H9 (cell line): ENCODE data around the gene PEDS1. TPM values are rescaled to one million over a fixed set of nuclear protein-coding genes. Genes with fewer than 3 reads are reported as not detected.

ENCODE experiments used
- DNase-seq: peaks from one replicate; pipeline ENCODE4 v3.0.0-alpha.2; 2017
- H2AFZ ChIP-seq: one replicate; pipeline ENCODE4 v1.6.1; 2013; ENCODE audit warnings: mild to moderate bottlenecking, low read length, control low read depth, moderate library complexity
- H2AK5ac ChIP-seq: 2 replicates; pipeline ENCODE4 v1.6.1; 2013; ENCODE audit warnings: low read length, control low read depth, mixed read lengths; ENCODE audit not compliant: insufficient read length
- H2BK120ac ChIP-seq: one replicate; pipeline ENCODE4 v1.6.1; 2013; ENCODE audit warnings: low read depth, mild to moderate bottlenecking, low read length, control low read depth, inconsistent platforms; ENCODE audit not compliant: poor library complexity, severe bottlenecking
- H2BK12ac ChIP-seq: 2 replicates; pipeline ENCODE4 v1.6.1; 2013; ENCODE audit warnings: low read length, control low read depth, mixed read lengths, low read depth; ENCODE audit not compliant: insufficient read length
- H2BK15ac ChIP-seq: 2 replicates; pipeline ENCODE4 v1.6.1; 2013; ENCODE audit warnings: low read depth, low read length, control low read depth
- H2BK20ac ChIP-seq: one replicate; pipeline ENCODE4 v1.6.1; 2013; ENCODE audit warnings: low read depth, mild to moderate bottlenecking, low read length, control low read depth, inconsistent platforms; ENCODE audit not compliant: poor library complexity, severe bottlenecking
- H2BK5ac ChIP-seq: 2 replicates; pipeline ENCODE4 v1.6.1; 2013; ENCODE audit warnings: low read length, control low read depth, mixed read lengths; ENCODE audit not compliant: insufficient read length
- H3K14ac ChIP-seq: 2 replicates; pipeline ENCODE4 v1.6.1; 2013; ENCODE audit warnings: low read length, control low read depth; ENCODE audit not compliant: insufficient read depth
- H3K18ac ChIP-seq: 2 replicates; pipeline ENCODE4 v1.6.1; 2013; ENCODE audit warnings: low read depth, mild to moderate bottlenecking, mixed read lengths, low read length, control low read depth; ENCODE audit not compliant: insufficient read length
- H3K23ac ChIP-seq: 2 replicates; pipeline ENCODE4 v1.6.1; 2013; ENCODE audit warnings: low read length, control low read depth, mixed read lengths, low read depth; ENCODE audit not compliant: insufficient read length
- H3K23me2 ChIP-seq: 2 replicates; pipeline ENCODE4 v1.6.1; 2013; ENCODE audit warnings: low read depth, mild to moderate bottlenecking, mixed read lengths, low read length, control low read depth; ENCODE audit not compliant: insufficient read length, poor library complexity, severe bottlenecking
- H3K27ac ChIP-seq: 2 replicates; pipeline ENCODE4 v1.5.1; 2013; ENCODE audit warnings: low read length, control low read depth, mixed read lengths, low read depth; ENCODE audit not compliant: insufficient read length
- H3K27me3 ChIP-seq: 2 replicates; pipeline ENCODE4 v1.6.1; 2013; ENCODE audit warnings: low read length, control low read depth, inconsistent platforms; ENCODE audit not compliant: insufficient read depth
- H3K4ac ChIP-seq: 2 replicates; pipeline ENCODE4 v1.6.1; 2013; ENCODE audit warnings: low read depth, mild to moderate bottlenecking, control low read depth, inconsistent platforms, low read length, moderate library complexity
- H3K4me1 ChIP-seq: 2 replicates; pipeline ENCODE4 v1.6.1; 2013; ENCODE audit warnings: low read length, control low read depth, inconsistent platforms; ENCODE audit not compliant: insufficient read depth
- H3K4me2 ChIP-seq: 2 replicates; pipeline ENCODE4 v1.6.1; 2013; ENCODE audit warnings: low read length, control low read depth, mixed read lengths; ENCODE audit not compliant: insufficient read length, insufficient read depth
- H3K56ac ChIP-seq: 2 replicates; pipeline ENCODE4 v1.6.1; 2013; ENCODE audit warnings: low read depth, mild to moderate bottlenecking, mixed read lengths, low read length, control low read depth; ENCODE audit not compliant: insufficient read length
- H3K79me1 ChIP-seq: 2 replicates; pipeline ENCODE4 v1.6.1; 2013; ENCODE audit warnings: low read depth, mild to moderate bottlenecking, moderate library complexity, low read length, control low read depth, inconsistent platforms; ENCODE audit not compliant: insufficient read depth, poor library complexity, severe bottlenecking
- H3K79me2 ChIP-seq: 2 replicates; pipeline ENCODE4 v1.6.1; 2013; ENCODE audit warnings: low read length, control low read depth, inconsistent platforms; ENCODE audit not compliant: insufficient read depth
- H3K9ac ChIP-seq: 2 replicates; pipeline ENCODE4 v1.6.1; 2013; ENCODE audit warnings: low read length, control low read depth, mixed read lengths; ENCODE audit not compliant: insufficient read length; ENCODE audit errors: extremely low read depth
- H3K9me3 ChIP-seq: one replicate; pipeline ENCODE4 v1.6.1; 2013; ENCODE audit warnings: low read depth, low read length, inconsistent platforms; ENCODE audit not compliant: control insufficient read depth
- H3T11ph ChIP-seq: one replicate; pipeline ENCODE4 v1.6.1; 2013; ENCODE audit warnings: mild to moderate bottlenecking, low read length, control low read depth, inconsistent platforms
- H4K20me1 ChIP-seq: one replicate; pipeline ENCODE4 v1.6.1; 2013; ENCODE audit not compliant: control insufficient read depth, insufficient read length, insufficient read depth
- H4K5ac ChIP-seq: 2 replicates; pipeline ENCODE4 v1.6.1; 2013; ENCODE audit warnings: low read depth, mild to moderate bottlenecking, mixed read lengths, low read length, control low read depth; ENCODE audit not compliant: insufficient read length
- H4K8ac ChIP-seq: replicated peaks from 2 replicates; pipeline ENCODE4 v1.6.1; 2013; ENCODE audit warnings: low read length, control low read depth, mixed read lengths, low read depth; ENCODE audit not compliant: insufficient read length
- H4K91ac ChIP-seq: 2 replicates; pipeline ENCODE4 v1.6.1; 2013; ENCODE audit warnings: low read depth, mild to moderate bottlenecking, moderate library complexity, mixed read lengths, low read length, control low read depth; ENCODE audit not compliant: insufficient read length
- H3K27ac Mint-ChIP-seq, 3 experiments: 2 replicates in 2 of 3; 3 replicates in 1 of 3; pipeline ENCODE4 v1.8.0; 2020 to 2021; ENCODE audit warnings: mixed read lengths in 3 of 3, mild to moderate bottlenecking in 1 of 3, moderate library complexity in 1 of 3
- H3K27me3 Mint-ChIP-seq: 2 replicates; pipeline ENCODE4 v1.8.0; 2021; ENCODE audit warnings: low read depth, mild to moderate bottlenecking, moderate library complexity, mixed read lengths
- H3K36me3 Mint-ChIP-seq, 3 experiments: 2 replicates in 2 of 3; 3 replicates in 1 of 3; pipeline ENCODE4 v1.8.0; 2020 to 2021; ENCODE audit warnings: low read depth in 3 of 3, mixed read lengths in 3 of 3; ENCODE audit not compliant: insufficient read depth in 1 of 3
- H3K4me1 Mint-ChIP-seq, 2 experiments: 2 replicates each; pipeline ENCODE4 v1.8.0; 2020; ENCODE audit warnings: mixed read lengths in 2 of 2
- H3K4me3 Mint-ChIP-seq, 2 experiments: 2 replicates in 1 of 2; 3 replicates in 1 of 2; pipeline ENCODE4 v1.8.0; 2020 to 2021; ENCODE audit warnings: mild to moderate bottlenecking in 2 of 2, mixed read lengths in 2 of 2, moderate library complexity in 1 of 2
- H3K9me3 Mint-ChIP-seq, 2 experiments: 2 replicates in 1 of 2; 3 replicates in 1 of 2; pipeline ENCODE4 v1.8.0; 2020; ENCODE audit warnings: mild to moderate bottlenecking in 2 of 2, mixed read lengths in 2 of 2, moderate library complexity in 1 of 2
- CTCF ChIP-seq: fragments of 200-600 bp; sonication (generic); conservative IDR thresholded peaks from 3 replicates; pipeline ENCODE4 v1.8.0; 2021; ENCODE audit warnings: antibody characterized with exemption, mild to moderate bottlenecking
- WGBS: extraction: QIAGEN DNeasy Blood & Tissue Kit; methylation state at CpG from one replicate; pipeline ENCODE4 v1.1.7; 2013; ENCODE audit warnings: missing lambda C conversion rate, low lambda C conversion rate, mixed read lengths; ENCODE audit not compliant: insufficient read length; ENCODE audit errors: extremely low coverage; 5-methylcytosine and 5-hydroxymethylcytosine counted together
- total RNA-seq: library from RNA; stranded (reverse); gene quantifications from 2 replicates; pipeline ENCODE4 v1.2.1, GENCODE V29; 2021

The PEDS1 gene
- total RNA-seq, 1 experiment from 2014 or later: 29.3 TPM

DNA sequence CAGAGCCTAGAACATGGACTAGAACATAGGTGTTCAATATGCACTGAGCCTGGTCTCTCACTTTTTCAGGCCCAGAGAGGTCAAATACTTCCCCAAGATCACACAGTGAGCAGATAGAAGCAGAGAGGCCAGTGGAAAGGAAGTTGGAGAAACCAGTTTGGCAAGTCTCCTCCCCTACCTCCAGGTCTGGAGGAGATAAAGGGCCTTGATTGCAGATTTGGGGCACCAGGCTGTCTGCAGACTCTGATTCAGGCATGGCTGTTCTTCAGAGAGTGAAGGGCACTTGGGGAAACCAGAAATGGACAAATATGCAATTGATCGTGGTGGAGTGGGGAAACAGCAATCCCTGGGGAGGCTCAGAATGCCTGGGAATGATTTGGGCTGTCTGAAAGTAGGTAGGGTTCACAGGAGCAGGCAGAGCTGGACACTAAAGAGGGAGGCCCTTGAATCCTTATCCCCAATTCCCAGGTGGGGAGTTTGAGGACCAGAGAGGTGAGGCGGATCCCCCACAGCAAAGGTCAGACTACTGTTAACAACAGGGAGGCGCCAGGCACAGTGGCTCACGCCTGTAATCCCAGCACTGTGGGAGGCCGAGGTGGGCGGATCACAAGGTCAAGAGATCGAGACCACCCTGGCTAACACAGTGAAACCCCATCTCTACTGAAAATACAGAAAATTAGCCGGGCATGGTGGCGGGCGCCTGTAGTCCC is 2.3 kb downstream of the PEDS1 start:
- no peak for DNase-seq
- Histone ChIP-seq H3K4ac (no peak overlapping the region), H3K27ac (no peak overlapping the region), H3K4me1 (peaks cover 24% of the 10 kb centered on the region; the same call in 1 of the 2 replicates), H4K8ac (no peak overlapping the region), H3K23ac (no peak overlapping the region), H2AFZ (no peak overlapping the region), H3K23me2 (peaks cover 8% of the 10 kb centered on the region), H3T11ph (no peak overlapping the region), H3K79me2 (peaks cover 11% of the 10 kb centered on the region; the same call in 1 of the 2 replicates), H2BK5ac (no peak overlapping the region), H3K79me1 (peaks cover 10% of the 10 kb centered on the region), H3K18ac (no peak overlapping the region), H3K56ac (no peak overlapping the region), H2BK120ac (no peak overlapping the region), H2AK5ac (no peak overlapping the region), H2BK15ac (no peak overlapping the region), H4K20me1 (no peaks in the 10 kb centered on the region), H2BK20ac (no peak overlapping the region), H3K14ac (no peak overlapping the region), H3K9ac (no peak overlapping the region), H4K91ac (no peak overlapping the region), H3K27me3 (no peaks in the 10 kb centered on the region; the same call in 1 of the 2 replicates), H2BK12ac (no peak overlapping the region), H3K9me3 (no peaks in the 10 kb centered on the region), H4K5ac (no peak overlapping the region), H3K4me2 (peak overlapping the region; percentile 46)
- no CpG with 5 or more reads among the region's 10 CpGs for WGBS
- peak overlapping the region; percentile 57 to 81 for H3K4me3 Mint-ChIP-seq
- H3K27ac Mint-ChIP-seq: peak overlapping the region; percentile 87 to 95 (median 91); a peak in 6 of 7 replicates
- peaks cover 46 to 58% of the 10 kb centered on the region in 2 experiments for H3K4me1 Mint-ChIP-seq
- H3K27me3 Mint-ChIP-seq: peaks cover 15% of the 10 kb centered on the region
- TF ChIP-seq CTCF: no peak
- H3K9me3 Mint-ChIP-seq: no peaks in the 10 kb centered on the region
- peaks cover 17 to 31% (median 30%) of the 10 kb centered on the region in 3 experiments; a peak in 6 of 7 replicates for H3K36me3 Mint-ChIP-seq
